ENCODE data around the gene MXRA7.
"Not testable (repeated sequence)": the region's sequence is repeated elsewhere in the genome, so short reads cannot be mapped to it uniquely, and the experiment has no call there.

MXRA7 gene

GRCh38 chr17:76714822-76715495 lies 4.2 kb upstream of the MXRA7 start:
- no peak for DNase-seq

DNA sequence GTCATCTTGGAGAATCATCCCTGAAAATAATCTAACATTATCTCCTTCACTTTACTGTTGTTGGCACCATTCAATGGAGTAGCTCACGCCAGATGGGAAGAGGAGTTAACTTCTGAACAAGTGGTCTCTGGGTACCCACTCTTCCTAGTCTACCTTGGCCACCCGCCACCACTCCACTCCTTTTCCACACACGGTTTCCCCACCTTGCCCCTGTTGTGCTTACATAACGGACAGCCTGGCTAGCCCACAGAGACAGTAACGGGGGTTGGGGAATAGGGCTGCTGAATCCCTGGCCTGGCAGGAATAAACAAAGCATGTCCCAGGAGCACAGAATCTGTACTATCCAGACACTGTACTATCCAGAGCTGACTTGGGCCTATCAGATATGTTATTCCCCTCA lies 3.6 kb upstream of the MXRA7 start:
- no peak for DNase-seq

GRCh38 chr17:76713765-76714164 lies 3.0 kb upstream of the MXRA7 start:
- DNase-seq, result no peak

GRCh38 chr17:76712321-76712720 lies 1.6 kb upstream of the MXRA7 start:
- not testable (repeated sequence) for DNase-seq

- DNase-seq, result not testable (repeated sequence)
Observed at GRCh38 chr17:76709951-76710862, 558 bp downstream of the MXRA7 start.

GRCh38 chr17:76709077-76709950 lies 1.5 kb downstream of the MXRA7 start:
- DNase-seq, result no peak

- DNase-seq, result no peak
Observed at GRCh38 chr17:76707985-76708807, 2.6 kb downstream of the MXRA7 start.

DNA sequence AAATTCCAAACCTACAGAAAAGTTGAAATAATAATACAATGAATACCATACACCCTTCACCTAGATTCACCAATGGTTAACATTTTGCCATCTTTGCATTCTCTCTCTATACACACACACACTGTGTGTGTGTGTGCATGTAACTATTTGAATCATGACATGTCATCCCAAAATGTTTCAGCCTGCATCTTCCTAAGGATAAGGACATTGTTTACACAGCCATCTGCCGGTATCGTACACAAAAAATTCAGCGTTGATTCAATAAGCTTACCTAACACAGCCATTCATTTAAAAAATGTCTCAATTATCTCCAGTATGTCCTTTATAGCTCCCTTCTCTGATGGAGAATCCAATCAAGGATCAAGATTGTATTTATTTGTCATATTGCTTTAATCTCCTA lies 3.9 kb downstream of the MXRA7 start:
- no peak for DNase-seq

DNA sequence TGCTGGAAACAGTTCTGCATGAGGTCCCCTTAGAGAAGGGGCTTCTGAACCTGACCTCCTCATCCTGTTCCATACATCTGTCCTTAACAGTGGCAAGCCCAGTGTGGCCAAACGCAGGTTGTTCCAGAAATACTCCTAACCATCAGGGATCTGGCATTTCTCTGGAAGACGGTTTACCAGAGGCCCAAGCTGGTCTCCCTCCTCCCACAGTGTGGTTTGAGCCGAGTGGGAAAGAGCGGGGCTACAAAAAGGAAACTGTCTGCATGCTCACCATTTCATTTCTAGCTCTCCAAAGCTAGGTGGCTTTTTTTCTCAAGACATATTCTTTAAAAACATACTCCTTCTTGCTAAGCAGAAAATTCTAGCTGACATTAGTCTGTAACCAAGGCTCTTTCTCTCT lies 6.0 kb downstream of the MXRA7 start:
- no peak for DNase-seq

DNA sequence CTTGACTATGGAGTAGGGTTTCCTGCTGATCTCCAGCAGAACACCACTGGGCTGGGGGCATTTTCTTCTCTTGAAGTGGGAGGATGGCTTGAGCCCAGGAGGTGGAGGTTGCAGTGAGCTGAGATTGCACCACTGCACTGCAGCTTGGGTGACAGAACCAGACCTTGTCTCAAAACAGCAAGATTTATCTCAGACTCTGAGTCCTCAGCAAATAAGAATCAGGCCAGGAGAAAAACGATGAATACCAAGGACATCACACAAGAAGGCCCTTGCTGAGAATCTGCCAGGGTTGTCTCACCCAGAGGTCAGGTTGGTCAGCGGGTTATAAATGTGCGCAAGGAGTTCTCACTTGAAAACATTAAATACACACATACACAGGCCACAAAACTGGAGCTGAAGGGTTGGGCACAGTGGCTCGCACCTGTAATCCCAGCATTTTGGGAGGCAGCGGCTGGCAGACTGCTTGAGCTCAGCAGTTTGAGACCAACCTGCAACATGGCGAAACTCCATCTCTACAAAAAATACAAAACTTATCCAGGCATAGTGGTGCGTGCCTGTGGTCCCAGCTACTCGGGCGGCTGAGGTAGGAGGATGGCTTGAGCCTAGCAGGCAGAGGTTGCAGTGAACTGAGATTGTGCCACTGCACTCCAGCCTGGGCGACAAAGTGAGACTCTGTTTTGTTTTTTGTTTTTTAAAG lies 7.7 kb downstream of the MXRA7 start:
- DNase-seq, result no peak

GRCh38 chr17:76702076-76702475 lies 8.7 kb downstream of the MXRA7 start:
- no peak for DNase-seq

GRCh38 chr17:76701471-76701967 lies 9.2 kb downstream of the MXRA7 start:
- DNase-seq, result no peak

GRCh38 chr17:76700617-76701470 lies 9.9 kb downstream of the MXRA7 start:
- DNase-seq, result no peak

DNA sequence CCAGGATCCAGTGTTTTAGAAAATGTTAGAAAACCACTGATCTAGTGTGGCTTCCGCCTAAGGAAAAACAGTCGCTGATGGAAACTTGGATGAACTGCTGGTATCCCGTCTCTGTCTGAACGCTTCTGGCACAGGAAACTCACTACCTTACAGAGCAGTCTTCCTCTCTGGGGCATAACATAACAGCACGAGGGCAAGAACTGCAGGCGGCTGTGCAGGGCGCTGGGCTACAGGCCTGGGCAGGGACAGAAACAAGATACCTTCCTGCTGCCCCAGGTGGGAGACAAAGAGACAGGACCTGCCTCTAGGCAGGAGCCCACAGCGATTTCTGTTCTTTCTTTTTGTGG lies 10.5 kb downstream of the MXRA7 start:
- DNase-seq, result no peak

DNA sequence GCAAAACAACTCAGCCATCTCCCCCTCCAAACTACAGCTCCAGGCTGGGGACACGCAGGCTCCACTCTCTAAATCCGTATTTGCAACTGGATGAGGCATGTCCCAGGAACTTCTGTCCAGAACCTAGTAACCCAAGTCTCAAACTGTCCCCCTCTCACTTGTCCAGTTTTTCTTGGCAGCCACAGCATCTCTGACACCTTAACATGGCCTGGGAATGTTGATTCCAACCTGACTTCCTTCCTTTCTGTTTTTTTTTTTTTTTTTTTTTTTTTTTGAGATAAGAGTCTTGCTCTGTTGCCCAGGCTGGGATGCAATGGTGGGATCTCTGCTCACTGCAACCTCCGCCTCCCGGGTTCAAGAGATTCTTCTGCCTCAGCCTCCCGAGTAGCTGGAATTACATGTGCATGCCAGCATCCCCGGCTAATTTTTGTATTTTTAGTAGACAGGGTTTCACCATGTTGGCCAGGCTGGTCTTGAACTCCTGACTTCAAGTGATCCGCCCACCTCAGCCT lies 12.2 kb downstream of the MXRA7 start:
- not testable (repeated sequence) for DNase-seq

- no peak for DNase-seq
Observed at GRCh38 chr17:76697702-76698465, 12.9 kb downstream of the MXRA7 start.

- no peak for DNase-seq
Observed at GRCh38 chr17:76696763-76697701, 13.7 kb downstream of the MXRA7 start.

DNA sequence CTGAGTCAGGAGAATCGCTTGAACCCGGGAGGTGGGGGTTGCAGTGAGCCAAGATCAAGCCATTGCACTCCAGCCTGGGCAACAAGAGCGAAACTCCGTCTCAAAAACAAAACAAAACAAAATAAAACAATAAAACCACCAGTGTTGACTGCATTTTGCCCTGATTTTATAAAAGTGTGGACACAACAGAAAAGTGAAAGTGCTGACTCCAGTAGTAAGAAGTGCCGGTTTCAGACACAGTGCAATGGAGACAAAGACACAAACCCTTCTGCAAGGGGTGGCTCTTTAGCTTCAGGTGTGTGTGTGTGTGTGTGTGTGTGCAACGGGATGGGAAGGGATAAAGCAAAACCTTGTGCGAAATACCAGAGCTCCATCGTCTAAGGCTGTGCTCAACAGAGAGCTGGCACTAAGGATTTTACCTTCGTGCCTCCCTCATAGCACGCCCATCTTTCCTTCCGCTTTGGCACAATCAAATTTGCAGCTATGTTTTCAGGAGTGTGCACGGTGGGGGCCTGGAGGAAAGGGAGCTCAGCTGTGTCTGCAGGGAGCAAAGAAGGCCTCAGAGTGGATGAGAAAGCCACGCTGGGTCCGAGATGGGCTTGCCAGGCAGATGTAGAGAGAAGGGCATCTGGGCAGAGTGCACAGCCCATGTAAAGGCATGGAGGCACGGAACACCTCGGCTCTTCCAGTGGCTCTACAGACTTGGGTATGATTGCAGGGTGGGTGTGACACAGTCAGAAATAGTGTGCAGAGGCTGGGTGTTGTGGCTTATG lies 15.5 kb downstream of the MXRA7 start:
- no peak for DNase-seq

Data from NCI-H748 treated with DMSO at 0.1 percent for 48 hours (cell line).